Endothelial cell of umbilical vein (primary cell): ENCODE data around the gene MORF4L1. TPM values are rescaled to one million over a fixed set of nuclear protein-coding genes. Genes with fewer than 3 reads are reported as not detected.
"Not testable (repeated sequence)": the region's sequence is repeated elsewhere in the genome, so short reads cannot be mapped to it uniquely, and the experiment has no call there.

Experiments used
- BruUV-seq: library from RNA; stranded (reverse); fragments of 400-500 nt; replicated peaks from 2 replicates; lab custom pipeline; 2021; lab: Mats Ljungman, UMichigan
- CTCF ChIA-PET: fragments of 300-600, 350-600 bp; sonication (Branson Sonifier 250); formaldehyde crosslinking; loops from one replicate; lab custom pipeline; 2021; ENCODE audit warnings: antibody characterized with exemption, inconsistent platforms; lab: Charles Lee
- POLR2A ChIA-PET: fragments of 300-600, 350-600 bp; sonication (Branson Sonifier 250); formaldehyde crosslinking; loops from one replicate; lab custom pipeline; 2021; ENCODE audit warnings: antibody characterized with exemption, inconsistent platforms; lab: Charles Lee
- DNase-seq: peaks from one replicate; pipeline ENCODE4 v3.0.0-alpha.2; 2011; ENCODE audit warnings: low read depth, low spot score
- FAIRE-seq: peaks from 2 replicates; lab custom pipeline; 2011; peaks lifted over from hg19 to GRCh38; lab: Jason Lieb, UNC
- H2AFZ ChIP-seq: 2 replicates; pipeline ENCODE4 v1.6.0; 2012; ENCODE audit warnings: low read depth, low read length, control low read depth, inconsistent platforms
- H3K27ac ChIP-seq: 2 replicates; pipeline ENCODE4 v1.5.1; 2011; ENCODE audit warnings: low read depth, mild to moderate bottlenecking, control low read depth, low read length, moderate library complexity; ENCODE audit not compliant: insufficient read depth
- H3K27me3 ChIP-seq, 2 experiments: 2 replicates each; pipeline versions ENCODE4 v1.6.0 to v1.6.1; 2011; ENCODE audit warnings: low read length in 2 of 2, mixed read lengths in 1 of 2; ENCODE audit not compliant: control insufficient read depth in 2 of 2, insufficient read depth in 2 of 2
- H3K36me3 ChIP-seq, 2 experiments: 2 replicates in 1 of 2; 3 replicates in 1 of 2; pipeline ENCODE4 v1.5.1; 2011; ENCODE audit warnings: low read length in 2 of 2, mild to moderate bottlenecking in 1 of 2, moderate library complexity in 1 of 2; ENCODE audit not compliant: control insufficient read depth in 2 of 2, insufficient read depth in 2 of 2; ENCODE audit errors: extremely low read depth in 1 of 2
- H3K4me1 ChIP-seq: 3 replicates; pipeline ENCODE4 v1.5.1; 2011; ENCODE audit warnings: mild to moderate bottlenecking, low read length; ENCODE audit not compliant: control insufficient read depth, insufficient read depth; ENCODE audit errors: extremely low read depth
- H3K4me2 ChIP-seq: 2 replicates; pipeline ENCODE4 v1.6.1; 2011; ENCODE audit warnings: low read length, control low read depth, mixed read lengths; ENCODE audit not compliant: insufficient read depth
- H3K4me3 ChIP-seq, 3 experiments: fragments of 200-600 bp in 1 of 3; sonication (generic), shearing (Covaris generic) in 1 of 3; replicated peaks in 1 of 3; 2 replicates each; pipeline ENCODE4 v1.5.1; 2011 to 2016; ENCODE audit warnings: control low read depth in 3 of 3, low read length in 3 of 3, mild to moderate bottlenecking in 2 of 3, inconsistent platforms in 1 of 3, low read depth in 1 of 3, moderate library complexity in 1 of 3; ENCODE audit not compliant: insufficient read depth in 1 of 3
- H3K79me2 ChIP-seq: 2 replicates; pipeline ENCODE4 v1.6.0; 2012; ENCODE audit warnings: low read length, inconsistent platforms; ENCODE audit not compliant: control insufficient read depth, insufficient read depth
- H3K9ac ChIP-seq: replicated peaks from 2 replicates; pipeline ENCODE3; 2011; ENCODE audit warnings: low read length, control low read depth; ENCODE audit not compliant: insufficient read depth; ENCODE audit errors: extremely low read depth
- H3K9me1 ChIP-seq: replicated peaks from 3 replicates; pipeline ENCODE4 v1.6.0; 2011; ENCODE audit warnings: mild to moderate bottlenecking, low read length; ENCODE audit not compliant: control insufficient read depth, insufficient read depth; ENCODE audit errors: extremely low read depth
- H3K9me3 ChIP-seq: replicated peaks from 2 replicates; pipeline ENCODE4 v1.5.1; 2012; ENCODE audit warnings: low read length, inconsistent platforms; ENCODE audit not compliant: control insufficient read depth, insufficient read depth
- H4K20me1 ChIP-seq: replicated peaks from 2 replicates; pipeline ENCODE3; 2011; ENCODE audit warnings: mild to moderate bottlenecking, low read length; ENCODE audit not compliant: control insufficient read depth, insufficient read depth; ENCODE audit errors: extremely low read depth
- CTCF ChIP-seq, 2 donors: IDR thresholded peaks; 1 replicate in 1 of 2; 2 replicates in 1 of 2; pipeline ENCODE4 v1.5.1; 2011; ENCODE audit warnings: low read length in 2 of 2, mild to moderate bottlenecking in 2 of 2, moderate library complexity in 2 of 2, control low read depth in 1 of 2, inconsistent platforms in 1 of 2, low read depth in 1 of 2; ENCODE audit not compliant: insufficient read depth in 1 of 2; ENCODE audit errors: extremely low read depth in 1 of 2
- EZH2 ChIP-seq: IDR thresholded peaks from 2 replicates; pipeline ENCODE4 v1.6.1; 2012; ENCODE audit warnings: borderline replicate concordance, low read depth, mild to moderate bottlenecking, moderate library complexity, low read length, inconsistent platforms; ENCODE audit not compliant: severe bottlenecking
- FOS ChIP-seq: IDR thresholded peaks from 2 replicates; pipeline ENCODE4 v1.6.1; 2011; ENCODE audit warnings: mild to moderate bottlenecking, low read length, moderate library complexity, borderline replicate concordance; ENCODE audit not compliant: insufficient read depth
- GATA2 ChIP-seq: IDR thresholded peaks from 2 replicates; pipeline ENCODE4 v1.7.0; 2011; ENCODE audit warnings: low read depth, mild to moderate bottlenecking, moderate library complexity, mixed read lengths, low read length; ENCODE audit not compliant: insufficient read length, insufficient read depth
- JUN ChIP-seq: IDR thresholded peaks from 2 replicates; pipeline ENCODE4 v1.6.1; 2011; ENCODE audit warnings: borderline replicate concordance, low read depth; ENCODE audit not compliant: insufficient read length, insufficient read depth
- MAX ChIP-seq: IDR thresholded peaks from 2 replicates; pipeline ENCODE4 v1.6.1; 2011; ENCODE audit not compliant: insufficient read depth, insufficient read length
- MYC ChIP-seq: IDR thresholded peaks from one replicate; pipeline ENCODE4 v1.6.1; 2011; ENCODE audit warnings: mild to moderate bottlenecking, low read depth, low read length
- POLR2A ChIP-seq: IDR thresholded peaks from 2 replicates; pipeline ENCODE4 v1.6.1; 2012; ENCODE audit warnings: low read depth, mild to moderate bottlenecking, control low read depth, low read length
- POLR2AphosphoS5 ChIP-seq: IDR thresholded peaks from 2 replicates; pipeline ENCODE4 v1.6.1; 2012; ENCODE audit warnings: low read depth, mild to moderate bottlenecking, control low read depth, low read length, moderate library complexity; ENCODE audit not compliant: insufficient read depth
- dilution Hi-C: fragments of 300-500 bp; cut with MboI; formaldehyde crosslinking; loops from one replicate; pipeline ENCODE4 v1.15.0; 2019; ENCODE audit warnings: low sequenced_read_pairs; ENCODE audit not compliant: extremely low pct_ligation_motif_present
- intact Hi-C: fragments of 100-400 bp; cut with micrococcal nuclease; formaldehyde crosslinking; loops from one replicate; pipeline ENCODE4 v1.10.0; 2022
- polyA plus RNA-seq, 4 experiments: library from polyadenylated mRNA; depleted of rRNA in 3 of 4; stranded (reverse) in 3 of 4; unstranded in 1 of 4; fragments of >200 nt; gene quantifications; 2 replicates each; pipeline versions ENCODE4 v1.2.1 to v1.2.3, GENCODE V29; 2011 to 2012; ENCODE audit warnings: missing spikeins in 1 of 4
- total RNA-seq: library from RNA; stranded (reverse); gene quantifications from 2 replicates; pipeline ENCODE4 v1.2.3, GENCODE V29; 2021

MORF4L1 gene
- total and polyA plus RNA-seq, 2 donors (not counting 3 experiments of a cell fraction or from before 2014, with no cell fraction given) = 164 to 404 TPM

GRCh38 chr15:78866031-78866430 lies 6.7 kb upstream of the MORF4L1 start:
- H2AFZ ChIP-seq, H3K9me1 ChIP-seq, H3K9ac ChIP-seq, H3K27me3 ChIP-seq, H3K4me1 ChIP-seq, POLR2A ChIA-PET, H4K20me1 ChIP-seq, H3K36me3 ChIP-seq, H3K27ac ChIP-seq, intact Hi-C loops, H3K79me2 ChIP-seq, H3K4me3 ChIP-seq, FAIRE-seq, dilution Hi-C loops, BruUV-seq, H3K4me2 ChIP-seq, DNase-seq, H3K9me3 ChIP-seq: not testable (repeated sequence)
- CTCF ChIA-PET = interaction anchor here (0.6 kb wide), 1 partner anchor 291 kb away, joined by 3 read pairs; no protein-coding TSS in a partner anchor

- no TSS peak for BruUV-seq
These were observed 5.9 kb upstream of the MORF4L1 start for GRCh38 chr15:78866803-78867202.

More at GRCh38 chr15:78866803-78867202, 5.9 kb upstream of the MORF4L1 start:
- H3K4me3 ChIP-seq = no peak overlapping the region
- no peaks in the 10 kb centered on the region for H3K79me2 ChIP-seq
- H3K9me3 ChIP-seq = no peaks in the 10 kb centered on the region
- intact Hi-C loops = no loop called here
- TF ChIP-seq MAX (no peak), JUN (no peak), FOS (no peak), CTCF (IDR thresholded peaks at IDR 0.05; ENCODE audit: extremely low read depth in 1 of 2, insufficient read depth in 1 of 2, low read depth in 1 of 2, low read length in 2 of 2) (no peak), POLR2AphosphoS5 (no peak), POLR2A (no peak), GATA2 (no peak), MYC (no peak), EZH2 (no peak)
- no peak for FAIRE-seq
- H3K4me2 ChIP-seq = no peak overlapping the region
- H3K27me3 ChIP-seq = peaks cover 0 to 2% of the 10 kb centered on the region in 2 experiments
- ChIA-PET CTCF (no interaction called here), POLR2A (no interaction called here)
- H3K4me1 ChIP-seq = no peaks in the 10 kb centered on the region
- dilution Hi-C loops = no loop called here
- no peak overlapping the region for H2AFZ ChIP-seq
- H3K27ac ChIP-seq = no peak overlapping the region
- H3K9ac ChIP-seq = no peak overlapping the region
- DNase-seq = no peak
- H4K20me1 ChIP-seq = no peaks in the 10 kb centered on the region
- H3K9me1 ChIP-seq = no peaks in the 10 kb centered on the region
- no peaks in the 10 kb centered on the region for H3K36me3 ChIP-seq
